Limb (tissue), 2 donors: ENCODE measurements around the gene LBR.

Source experiments
- DNase-seq, 2 donors: peaks; one replicate each; pipeline ENCODE4 v3.0.0-alpha.2; 2016; ENCODE audit errors: extremely low spot score in 2 of 2

LBR gene

GRCh38 chr1:225378880-225379279 lies 49.0 kb downstream of the LBR start:
- no peak for DNase-seq

GRCh38 chr1:225374996-225375395 lies 52.8 kb downstream of the LBR start:
- no peak for DNase-seq

- no peak for DNase-seq
These were observed 54.7 kb downstream of the LBR start for GRCh38 chr1:225373155-225373554.

- no peak for DNase-seq
These were observed 56.4 kb downstream of the LBR start for GRCh38 chr1:225371366-225372010.

- no peak for DNase-seq
These were observed 59.7 kb downstream of the LBR start for GRCh38 chr1:225368036-225368552.

GRCh38 chr1:225366552-225366951 lies 61.3 kb downstream of the LBR start:
- DNase-seq: no peak

GRCh38 chr1:225366018-225366417 lies 61.8 kb downstream of the LBR start:
- no peak for DNase-seq

- DNase-seq: no peak
These were observed 63.4 kb downstream of the LBR start for GRCh38 chr1:225364439-225364838.

GRCh38 chr1:225362805-225363204 lies 65.0 kb downstream of the LBR start:
- no peak for DNase-seq

- DNase-seq: no peak
These were observed 66.7 kb downstream of the LBR start for GRCh38 chr1:225361176-225361575.

- no peak for DNase-seq
These were observed 67.7 kb downstream of the LBR start for GRCh38 chr1:225360119-225360518.

GRCh38 chr1:225355863-225356262 lies 72.0 kb downstream of the LBR start:
- no peak for DNase-seq

GRCh38 chr1:225354906-225355305 lies 72.9 kb downstream of the LBR start:
- DNase-seq: no peak
